Hematopoietic multipotent progenitor cell treated with erythropoietin and hydrocortisone succinate and interleukin-3 and kit ligand, for 4 days (in vitro differentiated cells): ENCODE results near the gene GPR39.

Experiments used
- DNase-seq: peaks from one replicate; pipeline ENCODE4 v3.0.0-alpha.2; 2015

The GPR39 gene

GRCh38 chr2:132651115-132652045 is 234.8 kb downstream of the GPR39 start:
- DNase-seq = peak; percentile 35

- DNase-seq = no peak
Observed at GRCh38 chr2:132652474-132652873, 235.9 kb downstream of the GPR39 start.

DNA sequence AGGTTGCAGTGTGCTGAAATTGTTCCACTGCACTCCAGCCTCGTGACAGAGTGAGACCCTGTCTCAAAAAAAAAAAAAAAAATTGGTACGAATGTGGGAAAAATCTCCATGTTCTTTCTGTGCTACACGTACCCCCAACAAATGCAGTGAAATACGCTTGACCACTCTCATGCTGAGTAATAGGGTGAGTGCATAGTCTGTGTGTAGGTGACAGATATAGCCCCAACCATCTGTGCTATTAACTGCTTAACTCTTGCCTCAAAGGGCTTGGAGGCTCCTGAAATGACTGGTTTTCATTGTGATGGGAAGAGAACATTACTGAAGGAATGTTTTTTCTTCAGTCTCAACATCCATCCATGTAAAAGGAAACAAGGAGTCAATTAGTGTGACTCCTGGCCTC is 237.7 kb downstream of the GPR39 start:
- DNase-seq = no peak

DNA sequence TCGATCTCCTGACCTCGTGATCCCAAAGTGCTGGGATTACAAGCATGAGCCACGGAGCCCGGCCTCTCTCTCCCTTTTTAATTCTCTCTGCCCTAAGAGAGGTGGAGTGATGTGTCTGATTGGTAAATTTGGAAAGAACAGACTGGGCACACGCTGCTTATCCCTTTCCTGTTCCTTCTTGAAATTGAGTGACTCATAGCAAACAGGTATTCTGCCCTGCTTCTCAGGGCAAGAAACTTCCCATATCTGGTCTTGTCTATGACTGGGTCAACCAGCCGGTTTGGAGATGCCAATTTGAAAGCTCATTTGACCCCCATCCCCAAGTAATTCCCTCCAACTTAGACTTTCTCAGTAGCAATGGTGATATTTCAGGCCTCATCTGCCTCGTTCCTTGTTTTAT is 238.4 kb downstream of the GPR39 start:
- no peak for DNase-seq

- no peak for DNase-seq
Observed at GRCh38 chr2:132656266-132656975, 239.8 kb downstream of the GPR39 start.

GRCh38 chr2:132659331-132659730 is 242.7 kb downstream of the GPR39 start:
- no peak for DNase-seq

DNA sequence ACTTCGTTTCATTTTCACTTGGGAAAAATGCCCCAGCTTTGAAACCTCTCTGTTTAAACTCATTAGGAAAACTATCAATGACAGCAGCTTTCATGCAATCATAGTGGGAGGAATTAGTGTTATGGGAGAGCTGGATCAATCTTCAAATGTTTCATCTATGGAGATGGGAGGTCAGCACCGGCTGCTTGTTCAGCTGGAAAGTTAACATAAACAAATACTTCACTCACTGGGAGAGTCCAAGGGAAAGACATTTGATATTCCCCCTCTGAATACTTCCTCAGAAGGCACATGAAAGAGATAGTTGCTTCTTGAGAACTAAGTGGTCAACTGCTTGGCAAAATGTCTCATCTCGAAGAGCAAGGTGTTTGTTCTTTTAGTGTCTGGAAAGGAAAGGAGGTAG is 246.1 kb downstream of the GPR39 start:
- no peak for DNase-seq

- peak; percentile 25 for DNase-seq
Observed at GRCh38 chr2:132664096-132664495, 247.5 kb downstream of the GPR39 start.

DNA sequence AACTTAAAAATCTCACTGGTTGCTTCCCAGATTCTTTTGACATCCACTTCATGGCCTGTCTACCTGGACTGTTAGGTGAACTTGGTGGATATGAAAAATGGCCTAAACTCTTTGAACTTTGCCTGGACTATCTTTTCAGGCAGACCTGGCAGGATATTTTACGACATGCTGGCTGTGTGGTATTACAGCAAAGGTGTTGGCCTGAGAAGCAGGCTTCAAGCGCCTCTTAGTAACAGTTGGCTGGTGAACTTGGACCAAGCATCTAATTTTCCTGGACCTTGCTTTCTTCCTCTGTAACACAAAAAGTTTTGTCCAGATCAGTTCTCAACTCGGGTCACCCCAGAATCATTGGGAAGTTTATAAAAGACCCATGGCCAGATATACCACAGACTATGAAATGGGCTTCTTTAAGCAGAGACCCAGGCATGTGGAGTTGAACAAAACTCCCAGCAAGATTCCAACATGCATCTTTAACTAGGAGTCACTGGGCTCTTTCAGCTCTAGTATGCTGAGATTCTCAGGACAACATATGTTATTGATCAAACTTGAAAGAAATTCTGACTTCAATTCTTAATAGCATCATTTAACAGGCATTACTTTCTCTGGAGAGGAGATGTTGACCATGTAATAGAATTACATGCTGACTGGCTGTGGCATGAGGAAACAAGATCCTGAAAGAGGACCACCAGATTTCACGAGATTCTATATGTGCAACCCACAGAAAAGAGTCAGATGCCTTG is 249.0 kb downstream of the GPR39 start:
- no peak for DNase-seq

DNA sequence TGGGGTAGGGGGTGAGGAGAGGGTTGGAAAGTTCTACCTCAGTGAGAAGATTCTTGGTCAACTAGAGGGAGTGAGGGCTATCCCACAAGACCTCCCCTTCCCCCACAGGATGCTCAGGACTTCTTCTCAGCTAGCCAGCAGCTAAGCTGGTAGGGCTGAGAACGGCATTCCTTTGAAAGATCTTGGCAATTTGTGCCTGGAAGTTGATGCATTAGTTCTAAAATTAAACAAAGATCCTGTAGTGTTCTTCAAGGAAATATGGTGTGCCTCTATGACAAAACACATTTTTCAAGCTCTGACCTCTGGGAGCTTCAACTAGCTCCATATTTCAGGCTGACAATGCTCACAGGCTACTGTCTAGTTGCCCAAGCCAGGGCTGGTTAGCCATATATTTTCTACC is 251.1 kb downstream of the GPR39 start:
- DNase-seq = no peak

- no peak for DNase-seq
Observed at GRCh38 chr2:132668189-132668823, 251.7 kb downstream of the GPR39 start.

- peak; percentile 4 for DNase-seq
Observed at GRCh38 chr2:132668987-132669907, 252.6 kb downstream of the GPR39 start.

DNA sequence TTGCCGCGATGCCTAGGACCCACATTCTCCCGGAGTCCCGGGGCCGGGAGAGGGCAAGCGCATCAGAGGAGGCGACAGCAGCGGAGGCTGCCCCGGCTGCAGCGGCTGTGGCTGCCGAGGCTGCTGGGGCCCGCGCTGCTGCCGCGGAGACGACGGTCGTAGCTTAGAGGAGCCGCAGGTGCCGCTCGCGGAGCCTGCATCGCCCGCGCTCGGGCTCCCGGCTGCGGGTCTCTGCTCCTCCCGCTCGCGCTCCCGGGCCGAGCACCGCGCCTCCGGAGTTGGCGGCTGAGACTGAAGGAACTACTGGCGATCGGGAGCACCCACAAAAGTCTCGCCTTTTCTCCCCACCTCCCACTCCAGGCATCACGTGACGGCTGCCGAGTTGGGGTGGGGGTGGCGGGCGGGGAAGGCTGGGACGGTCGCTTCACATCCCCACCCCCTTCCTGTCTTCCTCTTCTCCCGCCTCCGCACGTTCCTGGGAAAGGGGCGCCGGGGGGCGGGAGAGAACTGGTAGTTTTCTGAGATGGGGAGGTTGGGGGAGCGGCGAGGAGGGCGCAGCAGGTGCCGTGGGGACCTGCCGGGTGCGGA is 253.4 kb downstream of the GPR39 start, which contains the start of gene LYPD1:
Gene LYPD1 (minus strand): TSS at position 298 of the 588 bp plus-strand sequence. CDS start 273 bp downstream, at position 25.
- DNase-seq = peak; percentile 17

DNA sequence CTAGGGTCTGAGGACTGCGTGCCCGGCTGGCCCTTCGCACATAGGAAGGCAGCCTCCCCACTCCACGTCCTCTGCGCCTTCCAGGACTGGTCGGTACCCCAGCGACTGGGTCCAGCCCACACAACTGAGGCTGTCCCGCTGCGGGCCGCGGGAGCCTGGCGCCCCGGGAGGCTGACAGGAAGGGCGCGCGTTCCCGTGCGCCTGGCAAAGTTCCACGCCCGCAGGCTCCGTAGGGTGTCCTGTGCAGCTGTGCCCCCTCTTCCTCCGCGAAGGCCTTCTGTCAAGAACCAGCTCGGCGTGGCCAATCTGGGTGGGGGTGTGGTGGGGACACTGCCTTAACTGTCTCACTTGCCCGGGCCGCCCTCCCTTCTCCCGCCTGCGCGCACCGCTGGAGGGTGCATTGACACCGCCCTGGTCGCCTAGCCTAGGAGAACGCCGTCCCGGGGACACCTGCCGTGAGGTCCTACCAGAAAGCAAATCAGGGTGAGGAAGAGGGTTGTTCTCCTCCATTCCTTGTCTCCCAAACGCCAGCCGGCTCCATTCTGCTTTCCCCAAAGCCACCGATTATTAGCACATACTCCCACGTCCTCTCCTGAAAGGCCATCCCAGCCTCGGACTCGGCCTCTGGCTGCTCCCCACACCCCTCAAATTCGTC is 254.0 kb downstream of the GPR39 start:
- peak; percentile 1 for DNase-seq

- no peak for DNase-seq
Observed at GRCh38 chr2:132671151-132671835, 254.7 kb downstream of the GPR39 start.

DNA sequence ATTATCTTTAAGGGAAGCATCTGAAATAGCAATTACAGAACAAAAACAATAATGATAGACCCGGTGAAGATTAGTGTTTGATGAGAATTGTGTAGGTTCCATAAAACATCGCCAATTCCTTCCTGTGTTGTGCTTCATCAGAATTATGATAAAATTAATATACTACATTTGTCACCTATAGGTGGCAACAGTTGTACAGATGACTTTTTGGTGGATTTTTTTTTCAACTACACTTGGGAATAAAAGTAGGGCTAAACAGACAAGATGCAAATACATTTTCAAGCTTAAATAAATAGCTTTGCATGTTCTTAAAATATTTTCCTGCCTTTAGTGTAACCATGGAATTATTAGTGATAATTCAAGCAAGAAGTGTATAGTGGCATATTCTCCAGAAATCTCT is 260.4 kb downstream of the GPR39 start:
- peak; percentile 2 for DNase-seq

DNA sequence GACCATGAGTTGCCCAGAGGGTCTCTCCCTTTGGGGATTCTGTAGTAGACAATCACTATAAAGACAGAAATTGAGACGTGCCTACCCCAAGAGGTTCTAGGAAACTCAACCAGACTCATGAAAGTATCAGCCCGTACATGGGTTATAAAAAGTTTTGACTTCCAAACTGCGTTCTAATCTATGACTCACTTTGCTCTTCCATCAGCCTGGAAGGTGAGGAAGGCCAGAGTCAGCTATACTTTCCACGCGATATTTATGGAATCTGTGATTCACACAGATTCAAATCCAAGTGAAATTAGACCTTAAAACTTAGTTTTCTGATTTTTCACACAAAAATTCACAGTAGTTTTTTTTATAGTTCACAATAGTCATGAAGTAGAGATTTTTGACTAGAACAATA is 261.1 kb downstream of the GPR39 start:
- DNase-seq = no peak

DNA sequence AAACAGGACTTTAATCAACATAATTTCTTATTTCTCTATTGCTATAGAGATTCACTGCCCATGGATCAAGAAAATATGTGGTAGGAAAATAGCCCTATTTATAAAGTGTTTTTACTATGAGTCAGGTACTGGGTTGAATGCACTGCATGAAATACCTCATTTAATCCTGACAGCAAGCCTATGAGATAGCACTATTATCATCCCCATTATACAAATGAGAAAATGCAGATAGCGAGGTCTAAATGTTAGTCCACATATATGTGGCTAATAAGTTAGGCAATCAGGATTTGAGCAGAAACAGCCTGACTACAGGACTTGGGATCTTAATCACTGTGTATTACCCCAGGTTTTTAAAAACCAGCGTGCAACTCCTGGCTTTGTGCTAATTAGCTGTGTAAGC is 261.9 kb downstream of the GPR39 start:
- DNase-seq = no peak

DNA sequence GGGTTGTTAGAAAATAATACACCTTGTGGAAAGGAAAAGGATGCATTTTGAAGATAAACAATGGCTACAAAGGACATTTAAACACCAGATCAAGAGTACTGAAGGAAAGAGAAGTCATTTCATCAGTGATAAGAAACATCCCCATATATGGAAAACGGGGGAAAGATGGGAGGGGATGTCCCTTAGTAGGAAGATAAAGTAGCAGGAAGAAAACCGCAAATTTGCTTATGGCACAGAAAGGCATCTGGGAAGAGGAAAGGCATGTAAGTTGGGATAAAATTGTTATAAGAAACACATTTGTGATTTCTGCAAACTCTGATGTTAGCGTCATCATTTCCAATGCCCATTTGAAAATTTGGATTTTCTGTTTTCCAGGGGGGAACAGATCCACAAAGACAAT is 263.9 kb downstream of the GPR39 start:
- DNase-seq = no peak

GRCh38 chr2:132681766-132682165 is 265.2 kb downstream of the GPR39 start:
- no peak for DNase-seq
